Prostate gland (tissue), 2 donors: ENCODE measurements around the gene RGS12.

Source experiments
- POLR2A ChIP-seq: fragments of 450-650 bp; IDR thresholded peaks from one replicate; pipeline ENCODE4 v1.6.1; 2016; ENCODE audit warnings: antibody characterized with exemption, mild to moderate bottlenecking
- POLR2AphosphoS5 ChIP-seq: sonication (generic); formaldehyde crosslinking; IDR thresholded peaks from one replicate; pipeline ENCODE4 v1.6.1; 2017; ENCODE audit warnings: antibody characterized with exemption
- TF ChIP-seq, protein P1 (sequence below), 4 experiments: fragments of 200-600 bp in 2 of 4; fragments of 450-650 bp in 2 of 4; sonication (generic) in 2 of 4; IDR thresholded peaks; 1 replicate in 3 of 4; 2 replicates in 1 of 4; pipeline ENCODE4 v1.5.1; 2016 to 2019; ENCODE audit warnings: antibody characterized with exemption in 4 of 4, mild to moderate bottlenecking in 2 of 4, moderate library complexity in 2 of 4

DNA sequence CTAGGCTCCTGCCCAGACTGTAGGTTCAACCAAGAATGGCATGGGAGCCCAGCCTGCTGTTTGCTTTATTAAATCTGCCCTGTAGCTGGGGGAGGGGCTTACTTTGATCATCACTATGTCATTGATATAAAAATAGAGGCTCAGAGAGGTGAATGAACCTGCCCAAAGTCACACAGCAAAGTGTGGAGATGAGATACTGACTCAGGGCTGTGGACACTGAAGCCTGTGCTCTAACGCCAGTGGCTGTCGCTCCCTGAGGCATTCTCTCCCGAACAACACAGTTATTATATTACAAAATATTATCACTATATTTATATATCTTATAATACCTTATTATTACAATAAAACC, 40.4 kb upstream of the RGS12 start:
- TF ChIP-seq POLR2AphosphoS5 (no peak), POLR2A (no peak)
- TF ChIP-seq, protein P1, sequence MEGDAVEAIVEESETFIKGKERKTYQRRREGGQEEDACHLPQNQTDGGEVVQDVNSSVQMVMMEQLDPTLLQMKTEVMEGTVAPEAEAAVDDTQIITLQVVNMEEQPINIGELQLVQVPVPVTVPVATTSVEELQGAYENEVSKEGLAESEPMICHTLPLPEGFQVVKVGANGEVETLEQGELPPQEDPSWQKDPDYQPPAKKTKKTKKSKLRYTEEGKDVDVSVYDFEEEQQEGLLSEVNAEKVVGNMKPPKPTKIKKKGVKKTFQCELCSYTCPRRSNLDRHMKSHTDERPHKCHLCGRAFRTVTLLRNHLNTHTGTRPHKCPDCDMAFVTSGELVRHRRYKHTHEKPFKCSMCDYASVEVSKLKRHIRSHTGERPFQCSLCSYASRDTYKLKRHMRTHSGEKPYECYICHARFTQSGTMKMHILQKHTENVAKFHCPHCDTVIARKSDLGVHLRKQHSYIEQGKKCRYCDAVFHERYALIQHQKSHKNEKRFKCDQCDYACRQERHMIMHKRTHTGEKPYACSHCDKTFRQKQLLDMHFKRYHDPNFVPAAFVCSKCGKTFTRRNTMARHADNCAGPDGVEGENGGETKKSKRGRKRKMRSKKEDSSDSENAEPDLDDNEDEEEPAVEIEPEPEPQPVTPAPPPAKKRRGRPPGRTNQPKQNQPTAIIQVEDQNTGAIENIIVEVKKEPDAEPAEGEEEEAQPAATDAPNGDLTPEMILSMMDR (IDR thresholded peaks at IDR 0.05), result no peak
